GM21825 (cell line): ENCODE results near the gene PGGHG.
A peak's percentile ranks its signal among the peaks of the same experiment; 100 is the strongest.
"Not testable (repeated sequence)": the region's sequence is repeated elsewhere in the genome, so short reads cannot be mapped to it uniquely, and the experiment has no call there.

Experiments
- ATAC-seq: cut with Tn5 transposase; IDR thresholded peaks from one replicate; pipeline ENCODE4 v1.9.1; 2021; ENCODE audit warnings: mild to moderate bottlenecking, moderate library complexity; ENCODE audit not compliant: unreplicated experiment

PGGHG gene

DNA sequence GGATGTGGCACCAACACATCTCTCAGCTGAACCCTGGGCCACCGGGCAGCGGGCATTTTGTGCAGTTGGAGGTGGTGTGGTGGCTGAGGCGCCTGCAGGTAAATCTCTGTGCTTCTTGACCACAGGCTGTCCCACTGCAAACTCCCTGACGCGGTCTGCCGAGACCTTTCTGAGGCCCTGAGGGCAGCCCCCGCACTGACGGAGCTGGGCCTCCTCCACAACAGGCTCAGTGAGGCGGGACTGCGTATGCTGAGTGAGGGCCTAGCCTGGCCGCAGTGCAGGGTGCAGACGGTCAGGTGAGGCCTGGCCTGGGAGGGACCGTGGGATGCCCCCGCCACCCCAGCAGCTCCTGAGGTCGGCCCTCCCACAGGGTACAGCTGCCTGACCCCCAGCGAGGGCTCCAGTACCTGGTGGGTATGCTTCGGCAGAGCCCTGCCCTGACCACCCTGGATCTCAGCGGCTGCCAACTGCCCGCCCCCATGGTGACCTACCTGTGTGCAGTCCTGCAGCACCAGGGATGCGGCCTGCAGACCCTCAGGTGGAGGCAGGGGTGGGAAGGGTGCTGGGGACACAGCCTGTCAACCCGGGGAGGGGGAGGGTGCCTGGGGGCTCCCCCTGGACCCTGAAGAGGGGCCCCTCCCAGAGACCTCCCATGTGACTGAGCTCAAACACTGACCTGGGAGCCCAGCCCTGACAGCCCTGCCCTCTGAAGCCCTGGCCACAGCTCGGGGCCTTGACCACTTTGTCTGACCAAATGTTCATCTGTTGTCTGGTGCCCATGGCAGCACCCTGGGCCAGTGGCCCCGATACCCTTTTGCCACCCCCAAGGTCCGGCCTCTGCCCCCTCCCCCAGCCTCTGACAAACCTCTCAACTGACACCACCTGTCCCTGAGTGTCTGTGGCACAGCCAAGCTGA is 4.6 kb upstream of the PGGHG start:
- no peak for ATAC-seq

- ATAC-seq, result no peak
Measured at GRCh38 chr11:285021-285893, 3.7 kb upstream of the PGGHG start.

DNA sequence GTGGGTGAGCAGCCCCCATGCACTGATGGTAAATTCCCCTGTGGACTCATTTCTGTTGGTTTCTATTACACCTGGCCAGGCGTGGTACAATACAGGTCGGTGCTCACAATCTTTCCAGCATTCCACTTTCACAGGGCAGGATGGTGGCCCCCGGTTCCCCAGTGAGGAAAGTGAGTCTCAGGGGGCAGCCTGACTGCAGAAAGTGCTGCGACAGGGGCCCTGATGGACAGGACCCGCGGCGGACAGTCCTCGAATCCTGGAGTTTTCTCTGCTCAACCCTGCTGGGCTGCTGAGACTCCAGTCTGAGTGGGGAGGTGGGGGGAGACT is 3.1 kb upstream of the PGGHG start:
- no peak for ATAC-seq

DNA sequence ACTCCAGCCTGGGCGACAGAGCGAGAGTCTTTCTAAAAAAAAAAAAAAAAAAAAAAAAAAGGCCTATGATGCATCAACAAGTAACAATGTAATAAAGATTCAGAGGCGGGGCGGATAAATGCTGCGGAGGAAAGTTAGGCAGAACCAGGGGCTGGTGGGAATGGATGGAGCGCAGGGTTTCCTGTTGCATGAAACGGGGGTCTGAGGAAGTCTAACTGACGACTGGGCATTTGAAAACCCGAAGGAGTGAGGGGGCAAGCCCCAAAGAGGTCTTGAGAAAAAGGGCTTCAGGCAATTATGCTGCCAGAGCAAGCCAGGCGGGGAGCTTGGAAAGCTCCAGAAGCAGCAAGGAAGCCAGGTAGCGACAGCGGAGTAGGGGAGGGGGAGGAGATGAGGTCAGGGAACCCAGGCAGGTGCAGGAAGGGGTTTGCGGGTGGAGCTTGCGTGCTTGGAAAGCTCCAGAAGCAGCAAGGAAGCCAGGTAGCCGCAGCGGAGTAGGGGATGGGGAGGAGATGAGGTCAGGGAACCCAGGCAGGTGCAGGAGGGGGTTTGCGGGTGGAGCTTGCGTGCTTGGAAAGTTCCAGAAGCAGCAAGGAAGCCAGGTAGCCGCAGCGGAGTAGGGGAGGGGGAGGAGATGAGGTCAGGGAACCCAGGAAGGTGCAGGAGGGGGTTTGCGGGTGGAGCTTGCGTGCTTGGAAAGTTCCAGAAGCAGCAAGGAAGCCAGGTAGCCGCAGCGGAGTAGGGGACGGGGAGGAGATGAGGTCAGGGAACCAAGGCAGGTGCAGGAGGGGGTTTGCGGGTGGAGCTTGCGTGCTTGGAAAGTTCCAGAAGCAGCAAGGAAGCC is 1.7 kb upstream of the PGGHG start:
- not testable (repeated sequence) for ATAC-seq

DNA sequence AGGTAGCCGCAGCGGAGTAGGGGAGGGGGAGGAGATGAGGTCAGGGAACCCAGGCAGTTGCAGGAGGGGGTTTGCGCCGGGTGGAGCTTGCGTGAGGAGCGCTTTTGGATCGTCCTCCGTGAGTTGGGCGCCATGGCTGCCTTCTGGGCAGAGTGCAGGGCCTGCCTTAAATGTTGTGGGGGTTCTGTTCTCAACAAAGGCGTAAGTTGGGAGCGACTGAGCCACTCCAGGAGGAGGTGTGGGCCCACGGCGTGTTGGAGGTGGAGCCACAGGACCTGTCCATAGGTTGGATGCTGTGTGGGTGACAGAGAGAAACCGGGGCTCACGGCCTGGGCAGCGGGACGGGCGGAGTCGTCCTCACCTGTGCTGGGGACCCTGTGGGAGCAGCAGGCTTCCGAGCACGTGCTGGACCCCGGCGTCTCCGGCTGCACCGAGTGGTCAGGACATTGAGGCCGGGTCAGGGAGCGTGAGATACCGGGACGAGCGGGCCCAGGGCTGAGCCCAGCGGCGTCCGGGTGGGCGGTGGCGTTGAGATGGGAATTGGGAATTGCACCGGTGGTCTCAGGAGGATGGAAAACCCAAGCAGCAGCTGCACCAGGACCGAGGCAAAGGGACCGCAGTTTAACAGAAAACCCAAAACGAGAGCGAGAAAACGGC is 977 bp upstream of the PGGHG start:
- ATAC-seq, result peak; percentile 9

DNA sequence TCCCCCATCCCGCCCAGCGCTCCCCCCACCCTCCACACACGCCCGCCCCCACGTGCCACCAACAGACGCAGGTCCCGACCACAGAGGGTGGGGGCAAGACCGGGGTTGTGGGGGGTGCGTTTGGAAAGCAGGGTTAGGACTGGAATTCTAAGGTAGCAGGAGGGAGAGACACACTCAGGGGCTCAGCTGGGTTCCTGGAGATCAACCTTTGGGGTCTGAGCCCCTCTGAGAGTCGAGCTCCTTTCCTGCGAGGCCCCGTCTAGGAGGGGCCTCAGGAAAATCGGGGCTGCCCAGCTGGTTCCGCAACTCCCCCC is 429 bp downstream of the PGGHG start:
- ATAC-seq, result no peak

GRCh38 chr11:289712-290620 is 1.0 kb downstream of the PGGHG start:
- ATAC-seq, result no peak

GRCh38 chr11:290621-291231 is 1.8 kb downstream of the PGGHG start:
- ATAC-seq, result no peak

GRCh38 chr11:291281-292210 is 2.6 kb downstream of the PGGHG start:
- no peak for ATAC-seq

- ATAC-seq, result no peak
Measured at GRCh38 chr11:292211-293121, 3.5 kb downstream of the PGGHG start.

DNA sequence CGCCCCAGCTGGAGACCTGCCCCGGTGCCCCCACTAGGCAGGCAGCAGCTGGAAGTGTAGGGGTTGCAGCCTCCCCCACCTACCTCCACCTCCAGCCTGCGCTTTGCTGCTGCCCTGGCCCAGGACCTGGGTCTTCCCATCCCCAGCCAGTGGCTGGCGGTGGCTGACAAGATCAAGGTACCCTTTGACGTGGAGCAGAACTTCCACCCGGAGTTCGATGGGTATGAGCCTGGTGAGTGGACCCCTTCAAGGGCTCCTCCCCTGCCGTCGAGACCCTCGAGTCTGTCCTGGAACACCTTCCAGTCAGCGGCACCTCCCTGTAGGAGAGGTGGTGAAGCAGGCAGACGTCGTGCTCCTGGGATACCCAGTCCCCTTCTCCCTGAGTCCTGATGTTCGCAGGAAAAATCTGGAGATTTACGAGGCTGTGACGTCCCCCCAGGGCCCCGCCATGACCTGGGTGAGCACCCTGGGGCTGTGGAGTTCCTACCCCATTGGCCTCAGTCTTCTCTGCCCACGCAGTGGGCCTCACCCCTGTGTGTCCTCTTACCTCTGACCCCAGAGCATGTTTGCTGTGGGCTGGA is 4.4 kb downstream of the PGGHG start:
- ATAC-seq, result no peak

- no peak for ATAC-seq
Measured at GRCh38 chr11:293852-294661, 5.1 kb downstream of the PGGHG start.

DNA sequence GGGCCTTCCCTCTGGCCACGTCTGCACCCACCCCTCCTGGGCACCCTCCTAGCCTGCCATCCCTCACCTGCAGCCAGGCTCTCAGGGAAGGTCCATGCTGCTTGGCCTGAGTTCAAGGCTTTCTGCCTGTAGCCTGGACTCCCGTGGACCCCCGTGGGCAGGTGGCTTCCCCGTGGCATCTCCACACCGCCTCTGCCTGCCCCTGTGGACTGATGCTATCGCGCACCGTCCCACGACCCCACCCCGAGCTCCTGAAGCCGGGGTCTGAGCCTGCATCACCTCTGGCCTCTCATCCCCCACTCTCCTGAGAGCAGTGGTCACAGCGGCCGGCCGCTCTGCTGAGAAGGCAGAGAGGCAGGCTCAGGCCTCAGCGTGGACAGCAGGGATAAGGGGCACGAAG is 5.9 kb downstream of the PGGHG start:
- no peak for ATAC-seq

DNA sequence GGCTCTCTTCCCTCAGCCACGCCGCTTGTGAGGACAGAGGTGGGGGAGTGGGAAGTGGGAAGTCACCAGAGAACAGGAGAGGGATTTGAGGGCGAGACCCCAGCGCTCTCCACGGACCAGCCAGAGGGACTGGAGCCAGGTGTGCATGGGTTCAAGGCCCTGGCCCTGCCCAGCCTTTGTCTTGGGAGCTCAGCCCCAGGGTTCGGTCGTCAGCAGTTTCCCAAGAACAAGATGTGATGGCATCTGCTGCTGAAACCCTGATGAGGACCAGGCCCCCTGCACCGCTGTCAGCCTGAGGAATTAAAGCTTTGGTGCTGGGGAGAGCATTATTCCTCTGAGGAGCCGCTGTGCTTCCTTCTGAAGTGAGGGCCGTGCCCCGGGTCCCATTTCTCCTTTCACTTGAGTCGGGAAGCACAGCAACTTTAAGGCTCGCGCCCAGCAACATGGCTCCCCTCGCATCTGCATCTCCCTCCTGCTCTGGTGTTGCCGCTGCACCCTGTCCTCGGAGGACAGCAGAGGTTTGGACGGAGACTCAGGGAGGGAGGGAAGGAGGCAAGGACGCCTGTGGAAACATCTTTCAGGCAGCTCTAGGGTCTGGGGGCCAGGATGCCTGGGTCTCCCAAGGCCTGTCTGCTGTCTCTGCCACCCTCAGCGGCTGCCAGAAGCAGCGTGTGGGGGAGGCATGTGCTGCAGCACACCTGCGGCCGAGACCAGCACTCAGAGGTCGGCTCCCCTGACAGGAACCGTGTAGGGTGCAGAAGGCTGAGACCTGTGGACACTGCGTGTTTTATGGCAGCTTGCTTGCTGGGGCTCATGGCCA is 6.6 kb downstream of the PGGHG start:
- ATAC-seq, result no peak
